Measurements from ENCODE around the gene COPG1. TPM values are rescaled to one million over a fixed set of nuclear protein-coding genes. Genes with fewer than 3 reads are reported as not detected.

Gene COPG1
- total and polyA plus RNA-seq, 10 of the 15 experiments (the other 5 are each of a cell fraction or from before 2014, with no cell fraction given) = 54.8 to 143 (median 91.2) TPM

DNA sequence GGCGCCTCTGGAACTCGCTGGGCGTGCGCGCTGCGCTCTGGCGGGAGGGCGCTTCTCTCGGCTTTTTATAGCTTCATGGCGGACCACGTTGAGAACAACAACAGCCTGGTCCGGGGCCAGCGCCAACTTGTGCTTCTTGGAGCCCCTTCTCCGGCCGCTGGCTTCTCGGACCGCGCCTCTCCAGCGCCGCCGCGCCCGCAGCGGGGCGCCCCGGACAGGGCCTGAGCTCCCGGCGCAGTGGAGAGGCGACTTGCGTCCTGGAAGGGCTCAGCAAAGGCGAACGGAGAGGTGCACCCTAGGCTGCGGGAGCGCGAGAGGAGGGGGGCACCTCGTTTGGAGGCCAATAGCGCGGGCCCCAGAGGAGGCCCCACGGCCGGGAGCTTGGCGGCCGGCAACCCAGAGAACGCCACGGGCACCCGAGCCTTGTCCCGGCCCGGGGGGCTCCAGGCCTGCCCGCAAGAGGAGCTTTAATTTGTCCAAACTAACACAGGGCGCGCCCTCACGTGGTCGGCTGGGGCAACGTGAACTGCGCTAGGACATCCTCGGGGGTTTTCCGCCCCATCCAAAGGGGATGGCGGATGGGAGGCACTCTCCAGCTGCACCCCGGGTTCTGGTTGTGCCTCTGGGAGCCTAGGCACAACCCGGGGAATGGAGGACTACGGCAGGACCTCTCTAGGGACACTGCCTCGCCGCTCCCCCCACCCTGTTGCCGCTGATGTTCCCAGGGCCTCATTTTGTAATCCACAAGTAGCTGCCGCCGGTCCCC lies 67.0 kb downstream of the COPG1 start (continued):
- TF ChIP-seq USF1 (IDR thresholded peaks at IDR 0.05; ENCODE audit: borderline replicate concordance, extremely low read length, insufficient read depth, low read depth, low read length) = peak; percentile 71
- TF ChIP-seq SMARCA5 (IDR thresholded peaks at IDR 0.05) = no peak; the same call in 1 of the 2 replicates
- no peak for TF ChIP-seq CBX5 (IDR thresholded peaks at IDR 0.05; ENCODE audit: low read depth)
- no peak for TF ChIP-seq SRF (IDR thresholded peaks at IDR 0.05; ENCODE audit: low read depth in 2 of 2, low read length in 2 of 2)
- TF ChIP-seq KAT2A (conservative IDR thresholded peaks at IDR 0.05; ENCODE audit: control insufficient read depth, low read depth, low read length) = no peak
- no peak for TF ChIP-seq EED (IDR thresholded peaks at IDR 0.05; ENCODE audit: low read depth)
- no peak; the same call in 1 of the 2 replicates for TF ChIP-seq CHD2 (IDR thresholded peaks at IDR 0.05; ENCODE audit: borderline replicate concordance, low read depth, low read length)
- TF ChIP-seq RELB (IDR thresholded peaks at IDR 0.05; ENCODE audit: low read depth) = peak; percentile 77
- TF ChIP-seq, protein P1, sequence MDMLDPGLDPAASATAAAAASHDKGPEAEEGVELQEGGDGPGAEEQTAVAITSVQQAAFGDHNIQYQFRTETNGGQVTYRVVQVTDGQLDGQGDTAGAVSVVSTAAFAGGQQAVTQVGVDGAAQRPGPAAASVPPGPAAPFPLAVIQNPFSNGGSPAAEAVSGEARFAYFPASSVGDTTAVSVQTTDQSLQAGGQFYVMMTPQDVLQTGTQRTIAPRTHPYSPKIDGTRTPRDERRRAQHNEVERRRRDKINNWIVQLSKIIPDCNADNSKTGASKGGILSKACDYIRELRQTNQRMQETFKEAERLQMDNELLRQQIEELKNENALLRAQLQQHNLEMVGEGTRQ (IDR thresholded peaks at IDR 0.05; ENCODE audit: borderline replicate concordance, low read depth, low read length) = 0 out of 2 replicates have a peak, but pooled peaks have one; percentile 12
- no peak for TF ChIP-seq ZNF274 (IDR thresholded peaks at IDR 0.05; ENCODE audit: insufficient read depth, insufficient read length)
- TF ChIP-seq NFXL1 (IDR thresholded peaks at IDR 0.05; ENCODE audit: borderline replicate concordance) = peak; percentile 100
- no peak for TF ChIP-seq ETV6 (conservative IDR thresholded peaks at IDR 0.05 in 1 of 2, IDR thresholded peaks at IDR 0.05 in 1 of 2; ENCODE audit: borderline replicate concordance in 1 of 2, low read depth in 1 of 2)
- TF ChIP-seq ATF3 (IDR thresholded peaks at IDR 0.05; ENCODE audit: borderline replicate concordance, extremely low read depth, low read depth, low read length) = no peak
- no peak for TF ChIP-seq HDGF (IDR thresholded peaks at IDR 0.05)
- no peak for TF ChIP-seq SUPT20H (IDR thresholded peaks at IDR 0.05; ENCODE audit: borderline replicate concordance, control insufficient read depth, low read depth, low read length)
- no peak for TF ChIP-seq FOS (IDR thresholded peaks at IDR 0.05; ENCODE audit: borderline replicate concordance, extremely low read depth, insufficient read length)
- TF ChIP-seq, protein P2, sequence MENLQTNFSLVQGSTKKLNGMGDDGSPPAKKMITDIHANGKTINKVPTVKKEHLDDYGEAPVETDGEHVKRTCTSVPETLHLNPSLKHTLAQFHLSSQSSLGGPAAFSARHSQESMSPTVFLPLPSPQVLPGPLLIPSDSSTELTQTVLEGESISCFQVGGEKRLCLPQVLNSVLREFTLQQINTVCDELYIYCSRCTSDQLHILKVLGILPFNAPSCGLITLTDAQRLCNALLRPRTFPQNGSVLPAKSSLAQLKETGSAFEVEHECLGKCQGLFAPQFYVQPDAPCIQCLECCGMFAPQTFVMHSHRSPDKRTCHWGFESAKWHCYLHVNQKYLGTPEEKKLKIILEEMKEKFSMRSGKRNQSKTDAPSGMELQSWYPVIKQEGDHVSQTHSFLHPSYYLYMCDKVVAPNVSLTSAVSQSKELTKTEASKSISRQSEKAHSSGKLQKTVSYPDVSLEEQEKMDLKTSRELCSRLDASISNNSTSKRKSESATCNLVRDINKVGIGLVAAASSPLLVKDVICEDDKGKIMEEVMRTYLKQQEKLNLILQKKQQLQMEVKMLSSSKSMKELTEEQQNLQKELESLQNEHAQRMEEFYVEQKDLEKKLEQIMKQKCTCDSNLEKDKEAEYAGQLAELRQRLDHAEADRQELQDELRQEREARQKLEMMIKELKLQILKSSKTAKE (IDR thresholded peaks at IDR 0.05; ENCODE audit: low read depth, poor library complexity, severe bottlenecking) = no peak
- TF ChIP-seq E2F8 (IDR thresholded peaks at IDR 0.05; ENCODE audit: low read depth, partially characterized antibody) = no peak
- peak; percentile 82 for TF ChIP-seq GATAD2B (conservative IDR thresholded peaks at IDR 0.05; ENCODE audit: low read depth)
